ENCODE measurements around the gene LGR6. TPM values are rescaled to one million over a fixed set of nuclear protein-coding genes. Genes with fewer than 3 reads are reported as not detected.

Gene LGR6
- total RNA-seq, 2 donors from 2014 or later, result 0.21 TPM; not detected in 1

GRCh38 chr1:202225131-202225530 is 31.5 kb downstream of the LGR6 start:
- Mint-ChIP-seq H3K9me3 (no peaks in the 10 kb centered on the region), H3K27me3 (peaks cover 10% of the 10 kb centered on the region), H3K27ac (no peak overlapping the region), H3K36me3 (ENCODE audit: low read depth) (no peaks in the 10 kb centered on the region), H3K4me3 (no peak overlapping the region), H3K4me1 (peaks cover 7% of the 10 kb centered on the region)
- ATAC-seq (replicated peaks), result no peak

- H3K4me3 Mint-ChIP-seq, result no peak overlapping the region
- ATAC-seq (replicated peaks), result peak; percentile 37
- no peak overlapping the region for H3K27ac Mint-ChIP-seq
- H3K4me1 Mint-ChIP-seq, result peaks cover 7% of the 10 kb centered on the region
- no peaks in the 10 kb centered on the region for H3K36me3 Mint-ChIP-seq (ENCODE audit: low read depth)
- no peaks in the 10 kb centered on the region for H3K9me3 Mint-ChIP-seq
- H3K27me3 Mint-ChIP-seq, result peaks cover 4% of the 10 kb centered on the region
These were observed 33.6 kb downstream of the LGR6 start for GRCh38 chr1:202227053-202227672.

GRCh38 chr1:202227997-202228401 is 34.4 kb downstream of the LGR6 start:
- Mint-ChIP-seq H3K36me3 (ENCODE audit: low read depth) (no peaks in the 10 kb centered on the region), H3K4me3 (peak overlapping the region; percentile 5), H3K27me3 (peaks cover 4% of the 10 kb centered on the region), H3K9me3 (no peaks in the 10 kb centered on the region), H3K4me1 (peaks cover 7% of the 10 kb centered on the region), H3K27ac (peak overlapping the region; percentile 29)
- peak; percentile 30 for ATAC-seq (replicated peaks)

- peak overlapping the region; percentile 29 for H3K27ac Mint-ChIP-seq
- H3K4me1 Mint-ChIP-seq, result peaks cover 7% of the 10 kb centered on the region
- H3K36me3 Mint-ChIP-seq (ENCODE audit: low read depth), result no peaks in the 10 kb centered on the region
- peak overlapping the region; percentile 5 for H3K4me3 Mint-ChIP-seq
- peak; percentile 75 for ATAC-seq (replicated peaks)
- H3K9me3 Mint-ChIP-seq, result no peaks in the 10 kb centered on the region
- no peaks in the 10 kb centered on the region for H3K27me3 Mint-ChIP-seq
These were observed 35.0 kb downstream of the LGR6 start for GRCh38 chr1:202228484-202229122.

GRCh38 chr1:202229376-202229775 is 35.8 kb downstream of the LGR6 start:
- Mint-ChIP-seq H3K4me3 (no peak overlapping the region), H3K36me3 (ENCODE audit: low read depth) (no peaks in the 10 kb centered on the region), H3K4me1 (peaks cover 7% of the 10 kb centered on the region), H3K9me3 (no peaks in the 10 kb centered on the region), H3K27ac (no peak overlapping the region), H3K27me3 (no peaks in the 10 kb centered on the region)
- no peak for ATAC-seq (replicated peaks)

- Mint-ChIP-seq H3K4me1 (peaks cover 7% of the 10 kb centered on the region), H3K9me3 (no peaks in the 10 kb centered on the region), H3K27ac (no peak overlapping the region), H3K36me3 (ENCODE audit: low read depth) (no peaks in the 10 kb centered on the region), H3K27me3 (no peaks in the 10 kb centered on the region), H3K4me3 (no peak overlapping the region)
- no peak for ATAC-seq (replicated peaks)
These were observed 36.7 kb downstream of the LGR6 start for GRCh38 chr1:202230061-202230938.

GRCh38 chr1:202230939-202231645 is 37.5 kb downstream of the LGR6 start:
- H3K4me3 Mint-ChIP-seq, result no peak overlapping the region
- no peak for ATAC-seq (replicated peaks)
- peaks cover 2% of the 10 kb centered on the region for H3K27me3 Mint-ChIP-seq
- no peak overlapping the region for H3K27ac Mint-ChIP-seq
- H3K4me1 Mint-ChIP-seq, result peaks cover 7% of the 10 kb centered on the region
- no peaks in the 10 kb centered on the region for H3K36me3 Mint-ChIP-seq (ENCODE audit: low read depth)
- no peaks in the 10 kb centered on the region for H3K9me3 Mint-ChIP-seq

- no peak for ATAC-seq (replicated peaks)
- H3K27me3 Mint-ChIP-seq, result peaks cover 10% of the 10 kb centered on the region
- H3K27ac Mint-ChIP-seq, result no peak overlapping the region
- no peaks in the 10 kb centered on the region for H3K9me3 Mint-ChIP-seq
- no peak overlapping the region for H3K4me3 Mint-ChIP-seq
- no peaks in the 10 kb centered on the region for H3K36me3 Mint-ChIP-seq (ENCODE audit: low read depth)
- H3K4me1 Mint-ChIP-seq, result peaks cover 10% of the 10 kb centered on the region
These were observed 39.6 kb downstream of the LGR6 start for GRCh38 chr1:202233171-202233570.

GRCh38 chr1:202233804-202234203 is 40.2 kb downstream of the LGR6 start:
- no peak for ATAC-seq (replicated peaks)
- peaks cover 10% of the 10 kb centered on the region for H3K27me3 Mint-ChIP-seq
- H3K4me3 Mint-ChIP-seq, result no peak overlapping the region
- no peaks in the 10 kb centered on the region for H3K9me3 Mint-ChIP-seq
- no peak overlapping the region for H3K27ac Mint-ChIP-seq
- no peaks in the 10 kb centered on the region for H3K36me3 Mint-ChIP-seq (ENCODE audit: low read depth)
- peaks cover 4% of the 10 kb centered on the region for H3K4me1 Mint-ChIP-seq

- peaks cover 4% of the 10 kb centered on the region for H3K4me1 Mint-ChIP-seq
- H3K36me3 Mint-ChIP-seq (ENCODE audit: low read depth), result no peaks in the 10 kb centered on the region
- no peak overlapping the region for H3K27ac Mint-ChIP-seq
These were observed 40.9 kb downstream of the LGR6 start for GRCh38 chr1:202234331-202235002.

GRCh38 chr1:202235003-202235660 is 41.5 kb downstream of the LGR6 start:
- ATAC-seq (replicated peaks), result no peak
- Mint-ChIP-seq H3K27me3 (peaks cover 10% of the 10 kb centered on the region), H3K27ac (no peak overlapping the region), H3K4me1 (peaks cover 4% of the 10 kb centered on the region), H3K4me3 (no peak overlapping the region), H3K9me3 (no peaks in the 10 kb centered on the region), H3K36me3 (ENCODE audit: low read depth) (no peaks in the 10 kb centered on the region)

More at GRCh38 chr1:202234331-202235002, 40.9 kb downstream of the LGR6 start:
- Mint-ChIP-seq H3K9me3 (no peaks in the 10 kb centered on the region), H3K27me3 (peaks cover 10% of the 10 kb centered on the region), H3K4me3 (no peak overlapping the region)
- ATAC-seq (replicated peaks), result no peak

GRCh38 chr1:202235856-202236837 is 42.5 kb downstream of the LGR6 start:
- Mint-ChIP-seq H3K4me1 (peaks cover 4% of the 10 kb centered on the region), H3K9me3 (no peaks in the 10 kb centered on the region), H3K4me3 (no peak overlapping the region), H3K36me3 (ENCODE audit: low read depth) (no peaks in the 10 kb centered on the region), H3K27ac (no peak overlapping the region), H3K27me3 (peaks cover 14% of the 10 kb centered on the region)
- ATAC-seq (replicated peaks), result peak; percentile 86
